Activated T-helper 17 cell treated with anti-CD3 and anti-CD28 coated beads, Interleukin-2, amount 50 U/mL, for 72 hours (primary cell): ENCODE measurements around the gene ETV1. TPM values are rescaled to one million over a fixed set of nuclear protein-coding genes. Genes with fewer than 3 reads are reported as not detected.

ENCODE experiments used
- ATAC-seq: fragments of 150-1000 bp; cut with Tn5 transposase; replicated peaks from 2 replicates; pipeline ENCODE4 v1.10.0; 2021; ENCODE audit warnings: mild to moderate bottlenecking, moderate library complexity
- H3K27ac Mint-ChIP-seq: one replicate; pipeline ENCODE4 v1.8.0; 2022; ENCODE audit warnings: mixed read lengths
- H3K27me3 Mint-ChIP-seq: one replicate; pipeline ENCODE4 v1.8.0; 2022; ENCODE audit warnings: mixed read lengths
- H3K36me3 Mint-ChIP-seq: one replicate; pipeline ENCODE4 v1.8.0; 2022; ENCODE audit warnings: low read depth, mild to moderate bottlenecking, mixed read lengths
- H3K4me1 Mint-ChIP-seq: one replicate; pipeline ENCODE4 v1.8.0; 2022; ENCODE audit warnings: mixed read lengths
- H3K4me3 Mint-ChIP-seq: one replicate; pipeline ENCODE4 v1.8.0; 2022; ENCODE audit warnings: mild to moderate bottlenecking, mixed read lengths
- H3K9me3 Mint-ChIP-seq: one replicate; pipeline ENCODE4 v1.8.0; 2022; ENCODE audit warnings: mixed read lengths
- total RNA-seq, 2 donors: library from RNA; stranded (reverse); gene quantifications; one replicate each; pipeline ENCODE4 v1.2.3, GENCODE V29; 2022

The ETV1 gene
- total RNA-seq, 2 donors from 2014 or later = 1.4 to 1.7 TPM

- H3K4me1 Mint-ChIP-seq = no peaks in the 10 kb centered on the region
- no peak overlapping the region for H3K27ac Mint-ChIP-seq
- no peaks in the 10 kb centered on the region for H3K36me3 Mint-ChIP-seq
- H3K4me3 Mint-ChIP-seq = no peak overlapping the region
- no peak for ATAC-seq
- H3K27me3 Mint-ChIP-seq = peaks cover 19% of the 10 kb centered on the region
- H3K9me3 Mint-ChIP-seq = no peaks in the 10 kb centered on the region
Observed at GRCh38 chr7:13979671-13980435, 9.6 kb downstream of the ETV1 start.

- no peaks in the 10 kb centered on the region for H3K4me1 Mint-ChIP-seq
- H3K36me3 Mint-ChIP-seq = no peaks in the 10 kb centered on the region
- H3K27ac Mint-ChIP-seq = no peak overlapping the region
- H3K9me3 Mint-ChIP-seq = peaks cover 6% of the 10 kb centered on the region
- ATAC-seq = no peak
- no peak overlapping the region for H3K4me3 Mint-ChIP-seq
- peaks cover 31% of the 10 kb centered on the region for H3K27me3 Mint-ChIP-seq
Observed at GRCh38 chr7:13976594-13976993, 12.9 kb downstream of the ETV1 start.

DNA sequence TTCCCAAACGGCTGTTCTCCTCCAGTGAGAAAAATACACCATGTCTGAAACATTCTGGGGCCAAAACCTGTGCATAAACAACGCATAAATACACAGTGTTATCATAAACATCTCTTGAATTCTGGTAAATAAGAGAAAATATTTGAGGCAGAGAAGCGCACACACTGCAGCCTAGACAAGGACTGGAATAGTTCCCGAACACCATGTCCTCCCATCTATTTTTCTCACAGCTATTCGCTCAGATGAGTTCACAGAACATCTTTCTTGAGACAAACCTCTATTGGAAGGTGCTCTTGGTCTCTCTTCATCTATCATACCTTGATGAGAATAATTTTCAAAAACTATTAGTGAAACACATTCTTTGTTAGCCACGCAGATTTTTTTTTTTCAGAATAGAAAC lies 24.4 kb downstream of the ETV1 start:
- ATAC-seq = no peak
- H3K36me3 Mint-ChIP-seq = no peaks in the 10 kb centered on the region
- peaks cover under 1% of the 10 kb centered on the region for H3K27me3 Mint-ChIP-seq
- H3K4me1 Mint-ChIP-seq = no peaks in the 10 kb centered on the region
- H3K9me3 Mint-ChIP-seq = no peaks in the 10 kb centered on the region
- no peak overlapping the region for H3K27ac Mint-ChIP-seq
- no peak overlapping the region for H3K4me3 Mint-ChIP-seq

GRCh38 chr7:13963925-13964324 lies 25.5 kb downstream of the ETV1 start:
- Mint-ChIP-seq H3K4me1 (no peaks in the 10 kb centered on the region), H3K9me3 (no peaks in the 10 kb centered on the region)

GRCh38 chr7:13955494-13955893 lies 34.0 kb downstream of the ETV1 start:
- Mint-ChIP-seq H3K4me3 (no peak overlapping the region), H3K36me3 (no peaks in the 10 kb centered on the region), H3K9me3 (no peaks in the 10 kb centered on the region), H3K27ac (no peak overlapping the region), H3K4me1 (no peaks in the 10 kb centered on the region), H3K27me3 (peaks cover 3% of the 10 kb centered on the region)
- no peak for ATAC-seq

More at GRCh38 chr7:13963925-13964324, 25.5 kb downstream of the ETV1 start:
- Mint-ChIP-seq H3K27ac (no peak overlapping the region), H3K4me3 (no peak overlapping the region), H3K27me3 (peaks cover 3% of the 10 kb centered on the region), H3K36me3 (no peaks in the 10 kb centered on the region)
- no peak for ATAC-seq

DNA sequence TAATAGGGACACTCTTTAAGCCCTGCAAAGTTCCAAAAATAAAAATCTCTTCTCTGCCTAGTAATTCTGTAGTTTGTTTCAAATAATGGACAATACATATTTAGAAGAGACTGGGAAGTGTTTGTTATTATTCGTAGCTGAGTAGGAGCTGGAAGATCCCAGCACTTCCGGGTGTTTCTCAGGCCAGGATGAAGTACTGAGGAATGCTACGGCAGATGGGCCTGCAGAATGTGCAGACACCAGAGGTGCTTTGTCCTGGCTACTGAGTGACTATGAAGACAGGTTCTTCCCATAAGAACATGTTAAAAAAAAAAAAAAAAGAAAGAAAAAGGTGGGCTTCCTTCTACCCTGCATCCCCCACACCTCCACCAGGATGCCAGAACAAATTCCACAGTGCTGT lies 36.1 kb downstream of the ETV1 start:
- H3K27me3 Mint-ChIP-seq = no peaks in the 10 kb centered on the region
- H3K27ac Mint-ChIP-seq = no peak overlapping the region
- no peaks in the 10 kb centered on the region for H3K36me3 Mint-ChIP-seq
- H3K4me1 Mint-ChIP-seq = no peaks in the 10 kb centered on the region
- no peaks in the 10 kb centered on the region for H3K9me3 Mint-ChIP-seq
- H3K4me3 Mint-ChIP-seq = no peak overlapping the region
- ATAC-seq = no peak

- Mint-ChIP-seq H3K4me3 (no peak overlapping the region), H3K4me1 (no peaks in the 10 kb centered on the region), H3K9me3 (no peaks in the 10 kb centered on the region), H3K27ac (no peak overlapping the region), H3K36me3 (no peaks in the 10 kb centered on the region), H3K27me3 (no peaks in the 10 kb centered on the region)
- ATAC-seq = no peak
Observed at GRCh38 chr7:13952921-13953320, 36.5 kb downstream of the ETV1 start.

- H3K4me1 Mint-ChIP-seq = no peaks in the 10 kb centered on the region
- no peaks in the 10 kb centered on the region for H3K27me3 Mint-ChIP-seq
- no peaks in the 10 kb centered on the region for H3K36me3 Mint-ChIP-seq
- no peak for ATAC-seq
- H3K27ac Mint-ChIP-seq = no peak overlapping the region
- no peak overlapping the region for H3K4me3 Mint-ChIP-seq
- no peaks in the 10 kb centered on the region for H3K9me3 Mint-ChIP-seq
Observed at GRCh38 chr7:13949939-13950338, 39.5 kb downstream of the ETV1 start.

DNA sequence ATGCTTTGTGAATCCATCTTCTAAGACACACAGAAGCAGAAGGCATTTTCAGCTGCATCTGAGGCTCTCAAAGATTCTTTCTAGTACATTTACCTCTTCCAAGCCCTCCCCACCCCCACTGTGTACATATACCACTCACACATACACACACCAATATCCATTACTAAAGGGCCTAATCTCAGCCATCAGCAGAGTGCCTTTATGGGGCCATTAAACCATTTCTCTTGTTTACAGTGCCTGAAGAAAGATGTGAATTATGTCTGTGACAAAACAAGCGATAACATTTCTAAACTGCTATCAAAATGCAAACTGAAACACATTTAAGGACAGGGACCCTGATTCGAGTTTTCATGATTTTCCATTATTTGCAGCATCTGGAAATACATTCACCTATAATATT lies 40.0 kb downstream of the ETV1 start:
- no peaks in the 10 kb centered on the region for H3K36me3 Mint-ChIP-seq
- ATAC-seq = no peak

DNA sequence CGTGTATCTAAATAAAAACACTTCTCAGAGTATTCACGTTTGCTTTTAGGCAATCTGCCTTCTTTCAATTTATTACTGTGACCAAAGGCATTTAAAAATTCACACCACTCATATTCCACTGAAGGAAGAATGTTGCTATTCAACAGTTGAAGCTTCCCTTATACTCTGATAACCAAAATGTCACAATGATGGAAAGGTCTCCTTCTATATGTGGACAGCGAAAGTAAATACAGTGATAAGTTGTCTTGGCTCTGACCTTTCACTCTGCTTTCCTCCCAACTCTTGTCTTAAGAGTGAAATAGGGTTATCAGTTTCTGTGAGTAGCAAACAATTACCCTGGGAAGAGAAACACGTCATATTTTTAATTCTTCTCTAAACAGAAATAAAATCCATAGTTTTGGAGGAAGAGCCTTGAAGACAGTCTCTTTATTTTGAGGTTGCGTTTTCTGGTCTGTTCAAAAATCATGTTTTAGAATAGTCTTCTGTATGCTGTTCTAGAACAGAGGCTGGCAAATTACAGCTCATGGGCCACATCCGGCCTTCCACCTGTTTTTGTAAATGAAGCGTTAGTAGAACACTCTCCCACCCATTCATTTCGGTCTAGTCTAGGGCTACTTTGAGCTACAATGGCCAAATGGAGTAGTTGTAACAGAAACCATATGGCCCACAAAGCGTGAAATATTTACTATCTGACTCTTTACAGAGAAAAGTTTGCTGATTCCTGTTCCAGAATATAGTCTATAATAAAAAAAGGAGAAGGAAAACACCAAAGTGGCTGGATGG lies 41.3 kb downstream of the ETV1 start:
- Mint-ChIP-seq H3K4me1 (no peaks in the 10 kb centered on the region), H3K9me3 (no peaks in the 10 kb centered on the region), H3K4me3 (no peak overlapping the region), H3K27me3 (no peaks in the 10 kb centered on the region), H3K36me3 (no peaks in the 10 kb centered on the region), H3K27ac (no peak overlapping the region)
- ATAC-seq = no peak

More for the DNA sequence above, 40.0 kb downstream of the ETV1 start:
- no peak overlapping the region for H3K4me3 Mint-ChIP-seq
- no peaks in the 10 kb centered on the region for H3K9me3 Mint-ChIP-seq
- no peaks in the 10 kb centered on the region for H3K27me3 Mint-ChIP-seq
- H3K4me1 Mint-ChIP-seq = no peaks in the 10 kb centered on the region
- no peak overlapping the region for H3K27ac Mint-ChIP-seq

- H3K27me3 Mint-ChIP-seq = no peaks in the 10 kb centered on the region
- no peaks in the 10 kb centered on the region for H3K36me3 Mint-ChIP-seq
- no peaks in the 10 kb centered on the region for H3K9me3 Mint-ChIP-seq
- no peak overlapping the region for H3K4me3 Mint-ChIP-seq
- ATAC-seq = no peak
- no peaks in the 10 kb centered on the region for H3K4me1 Mint-ChIP-seq
- H3K27ac Mint-ChIP-seq = no peak overlapping the region
Observed at GRCh38 chr7:13947535-13947934, 41.9 kb downstream of the ETV1 start.

DNA sequence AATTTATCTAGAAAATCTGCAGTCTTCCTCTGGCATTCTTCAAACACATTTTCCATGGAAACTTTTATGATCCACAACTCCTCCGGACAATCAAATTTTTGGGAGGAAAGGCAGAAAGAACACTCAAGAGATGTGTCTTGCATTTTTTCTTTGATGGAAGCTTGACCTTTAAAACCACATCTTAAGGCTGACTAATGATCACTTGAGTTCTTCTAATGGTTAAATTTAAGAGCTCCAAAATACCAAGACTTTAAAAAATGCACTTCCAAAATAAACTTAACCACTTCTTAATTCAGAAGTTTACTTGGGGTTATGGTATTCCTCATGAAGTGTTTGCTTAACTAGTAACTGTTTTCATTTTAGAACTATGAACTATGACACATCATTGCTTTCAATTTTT lies 43.3 kb downstream of the ETV1 start:
- no peak for ATAC-seq
- no peak overlapping the region for H3K27ac Mint-ChIP-seq
- no peaks in the 10 kb centered on the region for H3K36me3 Mint-ChIP-seq
- H3K27me3 Mint-ChIP-seq = no peaks in the 10 kb centered on the region
- no peaks in the 10 kb centered on the region for H3K4me1 Mint-ChIP-seq
- H3K9me3 Mint-ChIP-seq = no peaks in the 10 kb centered on the region
- no peak overlapping the region for H3K4me3 Mint-ChIP-seq

GRCh38 chr7:13945670-13946069 lies 43.8 kb downstream of the ETV1 start:
- ATAC-seq = no peak
- no peaks in the 10 kb centered on the region for H3K9me3 Mint-ChIP-seq
- no peak overlapping the region for H3K27ac Mint-ChIP-seq
- no peaks in the 10 kb centered on the region for H3K36me3 Mint-ChIP-seq
- H3K27me3 Mint-ChIP-seq = no peaks in the 10 kb centered on the region
- no peak overlapping the region for H3K4me3 Mint-ChIP-seq
- no peaks in the 10 kb centered on the region for H3K4me1 Mint-ChIP-seq

GRCh38 chr7:13933536-13933935 lies 55.9 kb downstream of the ETV1 start:
- no peak for ATAC-seq
- H3K4me1 Mint-ChIP-seq = no peaks in the 10 kb centered on the region
- H3K9me3 Mint-ChIP-seq = no peaks in the 10 kb centered on the region
- no peak overlapping the region for H3K4me3 Mint-ChIP-seq
- no peaks in the 10 kb centered on the region for H3K27me3 Mint-ChIP-seq
- no peak overlapping the region for H3K27ac Mint-ChIP-seq
- H3K36me3 Mint-ChIP-seq = no peaks in the 10 kb centered on the region

GRCh38 chr7:13933091-13933490 lies 56.4 kb downstream of the ETV1 start:
- Mint-ChIP-seq H3K4me1 (no peaks in the 10 kb centered on the region), H3K9me3 (no peaks in the 10 kb centered on the region), H3K36me3 (no peaks in the 10 kb centered on the region), H3K27ac (no peak overlapping the region), H3K27me3 (no peaks in the 10 kb centered on the region), H3K4me3 (no peak overlapping the region)
- no peak for ATAC-seq
